ENCODE results near the gene FAM210A.
"Not testable (repeated sequence)": the region's sequence is repeated elsewhere in the genome, so short reads cannot be mapped to it uniquely, and the experiment has no call there.

FAM210A gene

DNA sequence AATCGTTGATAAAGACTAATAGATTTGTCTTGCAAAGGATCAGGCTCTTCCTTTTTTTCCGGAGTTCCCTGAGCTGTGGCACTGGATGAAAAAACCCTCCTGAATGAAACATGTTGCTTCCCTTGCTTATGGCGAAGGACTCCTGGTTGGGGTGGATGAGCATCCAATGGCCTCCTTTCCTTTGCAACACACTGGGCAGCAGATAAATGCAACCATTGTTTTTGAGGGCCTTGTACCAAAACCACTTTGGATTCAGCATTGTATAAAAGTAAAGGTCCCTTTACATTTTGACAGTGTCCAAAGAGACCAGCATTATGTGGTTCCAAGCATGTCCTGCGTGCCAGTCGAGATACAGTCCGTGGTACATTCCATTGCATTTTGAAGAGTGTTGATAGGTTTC is 44.7 kb downstream of the FAM210A start:
- no peak for TF ChIP-seq POLR2A (IDR thresholded peaks at IDR 0.05; ENCODE audit: low read depth, low read length)
- FAIRE-seq (no peak), DNase-seq (ENCODE audit: insufficient read length, low spot score) (no peak)

DNA sequence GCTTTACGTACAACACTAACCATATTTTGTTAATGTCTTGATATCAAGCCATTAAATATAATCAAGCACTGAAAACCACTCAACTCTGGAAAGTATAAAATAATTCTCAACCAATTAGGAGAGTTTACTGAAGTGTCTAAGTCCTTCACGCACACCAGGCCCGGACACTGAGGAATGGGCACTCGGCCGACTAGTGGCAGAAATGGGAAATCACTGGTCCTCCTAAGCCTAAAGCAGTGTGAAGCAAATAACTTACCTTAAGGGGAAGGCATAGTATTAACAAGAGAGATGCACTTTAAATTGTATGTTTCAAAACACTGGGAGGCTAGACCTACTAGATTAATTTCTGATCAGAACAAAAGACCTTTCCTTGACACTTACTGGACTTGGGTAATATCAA is 45.7 kb downstream of the FAM210A start:
- FAIRE-seq (no peak), DNase-seq (ENCODE audit: insufficient read length, low spot score) (no peak)

DNA sequence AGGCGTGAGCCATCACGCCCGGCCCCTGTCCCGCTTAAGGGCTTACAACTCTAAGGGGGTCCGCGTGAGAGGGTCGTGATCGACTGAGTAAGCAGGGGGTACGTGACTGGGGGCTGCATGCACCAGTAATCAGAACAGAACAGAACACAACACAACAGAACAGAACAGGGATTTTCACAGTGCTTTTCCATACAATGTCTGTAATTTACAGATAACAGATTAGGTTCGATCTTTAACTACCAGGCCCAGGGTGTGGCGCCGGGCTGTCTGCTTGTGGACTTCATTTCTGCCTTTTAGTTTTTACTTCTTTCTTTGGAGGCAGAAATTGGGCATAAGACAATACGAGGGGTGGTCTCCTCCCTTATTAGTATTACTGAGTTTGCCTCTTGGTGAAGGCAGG is 49.0 kb downstream of the FAM210A start:
- not testable (repeated sequence) for FAIRE-seq; DNase-seq (ENCODE audit: insufficient read length, low spot score)

More for the DNA sequence above, 45.7 kb downstream of the FAM210A start:
- TF ChIP-seq POLR2A (IDR thresholded peaks at IDR 0.05; ENCODE audit: low read depth, low read length): no peak

DNA sequence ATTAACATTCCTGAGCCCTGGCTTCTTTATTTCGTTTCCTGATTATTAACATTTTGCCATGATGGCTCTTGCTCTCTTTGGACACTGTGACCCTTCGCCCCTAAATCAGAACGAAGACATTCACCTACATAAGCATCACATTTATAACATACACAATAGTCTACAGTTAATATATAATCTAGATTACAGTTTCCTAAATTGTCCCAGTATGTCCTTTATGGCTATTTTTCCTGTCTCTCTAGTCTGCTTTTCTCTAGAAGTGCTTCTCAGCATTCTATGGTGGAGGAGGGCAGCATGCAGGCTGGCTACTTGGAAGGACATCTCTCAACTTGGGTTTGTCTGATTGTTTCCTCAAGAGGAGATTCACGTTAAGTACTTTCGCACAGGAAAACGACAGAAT is 49.9 kb downstream of the FAM210A start:
- FAIRE-seq: no peak
- no peak for DNase-seq (ENCODE audit: insufficient read length, low spot score)

DNA sequence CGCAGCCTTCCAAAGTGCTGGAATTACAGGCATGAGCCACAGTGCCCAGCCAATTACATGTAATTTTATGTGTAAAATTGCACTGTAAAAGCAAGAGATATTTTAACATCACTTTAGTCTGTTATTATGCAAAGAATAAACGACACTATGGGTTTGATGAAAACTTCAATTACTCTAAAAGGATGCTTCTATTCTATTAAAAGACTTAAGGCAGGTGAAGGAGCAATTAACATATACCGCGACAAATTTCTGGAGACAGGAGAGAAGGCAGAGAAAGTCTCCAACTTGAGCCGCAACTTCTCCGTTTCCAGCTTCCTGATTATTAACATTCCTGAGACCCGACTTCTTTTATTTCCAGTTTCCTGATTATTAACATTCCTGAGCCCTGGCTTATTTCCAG is 53.7 kb downstream of the FAM210A start:
- TF ChIP-seq POLR2A (IDR thresholded peaks at IDR 0.05; ENCODE audit: low read depth, low read length): no peak
- no peak for FAIRE-seq

More for the DNA sequence above, 49.9 kb downstream of the FAM210A start:
- no peak for TF ChIP-seq POLR2A (IDR thresholded peaks at IDR 0.05; ENCODE audit: low read depth, low read length)

DNA sequence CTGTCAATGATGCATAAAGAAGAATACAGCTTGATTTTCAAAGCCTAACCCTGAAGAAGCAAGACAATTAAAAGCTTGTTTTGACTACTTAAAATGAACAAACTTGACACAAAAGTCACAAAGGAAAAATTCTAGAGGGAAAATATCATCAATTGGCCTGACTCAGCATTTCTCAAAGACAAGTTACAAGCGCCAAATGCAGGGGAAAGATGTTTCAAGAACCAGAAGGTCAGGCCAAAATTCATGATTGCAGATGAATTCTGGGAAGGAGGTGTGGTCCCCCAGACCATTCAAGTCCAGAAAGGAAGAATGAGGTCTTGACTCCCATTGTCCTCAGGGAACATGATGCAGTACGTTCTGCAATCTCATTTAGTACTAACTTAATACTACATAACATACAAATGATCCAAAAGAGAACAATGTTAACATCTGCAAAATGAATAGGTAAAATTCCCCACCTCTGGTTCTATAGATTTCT is 64.5 kb downstream of the FAM210A start:
- no peak for FAIRE-seq
- no peak for TF ChIP-seq POLR2A (IDR thresholded peaks at IDR 0.05; ENCODE audit: low read depth, low read length)

More for the DNA sequence above, 53.7 kb downstream of the FAM210A start:
- no peak for DNase-seq (ENCODE audit: insufficient read length, low spot score)

DNA sequence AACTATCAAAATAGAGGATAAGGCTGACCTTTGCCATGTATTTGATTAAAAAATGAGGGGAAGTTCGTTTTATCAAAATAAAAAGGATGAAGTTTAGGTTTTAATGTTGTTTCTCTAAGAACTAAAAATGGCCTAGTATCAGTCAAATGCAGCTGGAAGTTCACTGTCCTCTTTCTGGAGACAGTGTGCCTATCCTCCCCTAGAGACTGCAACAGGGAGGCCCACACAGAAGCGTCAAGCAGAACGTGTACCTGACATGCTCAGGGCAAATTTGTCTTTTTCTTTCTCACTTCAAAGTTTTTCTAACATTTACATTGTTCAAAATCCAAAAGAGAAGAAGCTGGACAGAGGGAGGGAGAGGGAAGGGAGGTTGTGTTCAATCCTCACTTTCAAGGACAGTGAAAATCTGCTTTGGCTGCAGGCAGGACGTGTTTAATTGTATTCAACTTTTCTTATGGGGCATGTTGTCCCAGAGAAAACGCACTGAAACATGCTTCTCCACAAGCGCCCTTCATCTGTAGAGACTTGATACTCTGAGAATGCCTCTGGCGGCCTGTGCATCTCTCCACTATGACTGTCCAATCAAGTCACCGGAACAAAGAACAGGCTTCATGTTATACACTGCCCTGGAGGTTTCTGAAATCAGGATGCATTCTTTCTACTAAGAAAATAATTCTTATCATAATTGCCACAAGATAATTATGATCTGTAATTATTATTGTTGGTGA is 65.1 kb downstream of the FAM210A start:
- no peak for TF ChIP-seq POLR2A (IDR thresholded peaks at IDR 0.05; ENCODE audit: low read depth, low read length)
- no peak for DNase-seq (ENCODE audit: insufficient read length, low spot score)
- FAIRE-seq: no peak

More for the DNA sequence above, 64.5 kb downstream of the FAM210A start:
- DNase-seq (ENCODE audit: insufficient read length, low spot score): no peak

DNA sequence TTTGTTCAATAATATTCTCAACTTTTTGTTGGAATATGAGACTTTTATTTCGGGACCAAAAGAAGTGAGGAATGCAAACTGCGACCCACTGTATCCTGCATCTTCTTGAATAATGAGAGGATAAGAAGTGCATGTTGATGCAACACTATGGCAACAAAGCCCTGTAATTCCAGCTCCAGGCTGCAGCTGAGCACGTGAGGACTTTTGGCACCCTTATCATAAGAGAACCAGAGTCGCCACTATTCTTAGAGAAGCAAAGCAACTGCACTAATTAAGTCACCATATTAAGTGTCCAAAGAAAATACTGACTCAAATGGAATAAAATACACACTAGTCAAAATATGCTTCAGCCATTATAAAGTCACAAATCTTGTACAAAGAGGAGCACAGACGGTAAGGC is 65.8 kb downstream of the FAM210A start:
- FAIRE-seq (no peak), DNase-seq (ENCODE audit: insufficient read length, low spot score) (no peak)
- TF ChIP-seq POLR2A (IDR thresholded peaks at IDR 0.05; ENCODE audit: low read depth, low read length): no peak

DNA sequence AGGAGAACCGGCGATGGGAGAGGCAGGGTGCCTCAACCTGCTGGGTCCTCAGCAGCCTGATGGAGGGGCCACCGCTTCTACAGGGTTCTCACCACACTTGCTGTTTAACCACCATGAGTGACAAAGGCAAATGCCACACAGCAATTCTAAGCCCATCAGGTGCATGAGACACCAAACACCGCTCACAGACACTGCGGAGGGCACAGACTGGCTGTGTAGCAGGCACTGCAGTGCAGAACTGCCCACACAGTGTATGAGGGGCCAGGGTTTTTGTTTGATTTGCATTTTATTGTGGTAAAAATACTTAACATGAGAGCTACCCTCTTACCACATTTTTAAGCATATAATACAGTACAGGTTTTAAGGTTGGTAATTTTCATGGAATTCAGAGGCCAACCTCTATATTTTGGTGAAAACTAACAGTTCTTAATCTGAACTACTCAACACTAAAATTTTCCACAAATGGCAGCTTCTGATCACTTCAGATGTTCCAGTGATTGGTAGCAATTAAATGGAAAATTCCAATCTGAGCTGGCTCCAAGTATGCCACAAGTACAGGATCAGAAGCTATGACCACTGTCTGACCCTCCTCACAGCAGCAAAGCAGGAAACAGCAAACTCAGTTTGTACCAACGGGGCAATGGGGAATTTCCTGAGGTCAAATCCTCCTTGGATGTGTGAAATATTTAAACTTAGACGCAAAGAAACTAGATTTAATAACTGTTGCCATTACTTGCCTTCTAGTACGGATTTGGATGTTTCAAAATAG is 67.7 kb downstream of the FAM210A start:
- no peak for TF ChIP-seq POLR2A (IDR thresholded peaks at IDR 0.05; ENCODE audit: low read depth, low read length)
- no peak for DNase-seq (ENCODE audit: insufficient read length, low spot score)
- FAIRE-seq: no peak

DNA sequence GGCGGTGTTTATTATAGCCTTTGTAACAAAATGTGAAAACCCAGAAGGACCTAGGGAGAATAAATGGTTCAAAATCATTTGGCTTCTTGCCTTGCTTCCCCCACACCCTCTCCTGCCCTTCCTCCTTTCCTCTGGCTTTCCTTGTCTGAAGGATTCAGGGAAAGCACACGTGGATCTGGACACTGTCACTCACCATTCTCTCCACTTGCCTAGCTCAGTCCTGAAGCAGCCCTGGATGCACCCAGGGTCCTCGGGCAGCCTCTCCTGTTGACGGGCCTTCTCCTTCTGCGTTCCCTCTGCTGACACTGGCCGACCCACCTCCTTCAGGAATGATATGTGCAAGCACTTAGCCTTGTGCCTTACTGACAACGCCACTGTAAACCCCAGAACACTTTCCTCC is 68.4 kb downstream of the FAM210A start:
- DNase-seq (ENCODE audit: insufficient read length, low spot score): no peak
- FAIRE-seq: no peak

DNA sequence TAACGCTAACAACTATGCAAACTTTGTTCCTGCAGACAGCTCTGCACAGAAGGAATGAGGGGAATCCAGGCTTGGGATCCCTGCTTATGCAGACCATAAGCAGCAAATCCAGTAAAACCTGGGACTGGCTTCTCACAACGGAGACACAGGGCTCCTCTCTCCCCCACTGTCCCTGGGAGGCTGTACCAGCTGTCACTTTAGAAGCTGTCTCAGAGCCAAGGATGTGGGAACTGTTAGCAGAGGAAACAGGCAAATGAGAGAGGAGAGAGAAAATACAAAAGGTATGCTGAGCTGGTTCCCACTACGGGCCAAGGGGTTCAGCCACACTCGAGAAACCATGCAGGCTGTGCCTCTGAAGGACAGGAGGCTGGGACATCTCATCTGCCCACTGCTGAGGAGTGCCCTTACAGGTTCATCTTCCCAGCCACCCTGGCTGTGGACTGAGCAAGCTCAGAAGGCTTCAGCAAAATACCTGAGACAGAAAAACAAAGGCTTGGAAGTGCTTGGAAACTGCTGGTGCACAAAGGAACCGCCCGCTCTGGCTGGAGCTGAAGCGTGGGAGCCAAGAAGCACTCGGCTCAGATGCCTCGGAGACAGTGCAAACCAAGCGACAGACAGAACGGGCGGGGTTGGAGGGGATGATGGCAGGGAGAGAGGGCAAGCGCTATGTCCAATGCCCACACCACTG is 72.5 kb downstream of the FAM210A start:
- DNase-seq (ENCODE audit: insufficient read length, low spot score): no peak
- FAIRE-seq: no peak
- no peak for TF ChIP-seq POLR2A (IDR thresholded peaks at IDR 0.05; ENCODE audit: low read depth, low read length)

More for the DNA sequence above, 68.4 kb downstream of the FAM210A start:
- no peak for TF ChIP-seq POLR2A (IDR thresholded peaks at IDR 0.05; ENCODE audit: low read depth, low read length)

DNA sequence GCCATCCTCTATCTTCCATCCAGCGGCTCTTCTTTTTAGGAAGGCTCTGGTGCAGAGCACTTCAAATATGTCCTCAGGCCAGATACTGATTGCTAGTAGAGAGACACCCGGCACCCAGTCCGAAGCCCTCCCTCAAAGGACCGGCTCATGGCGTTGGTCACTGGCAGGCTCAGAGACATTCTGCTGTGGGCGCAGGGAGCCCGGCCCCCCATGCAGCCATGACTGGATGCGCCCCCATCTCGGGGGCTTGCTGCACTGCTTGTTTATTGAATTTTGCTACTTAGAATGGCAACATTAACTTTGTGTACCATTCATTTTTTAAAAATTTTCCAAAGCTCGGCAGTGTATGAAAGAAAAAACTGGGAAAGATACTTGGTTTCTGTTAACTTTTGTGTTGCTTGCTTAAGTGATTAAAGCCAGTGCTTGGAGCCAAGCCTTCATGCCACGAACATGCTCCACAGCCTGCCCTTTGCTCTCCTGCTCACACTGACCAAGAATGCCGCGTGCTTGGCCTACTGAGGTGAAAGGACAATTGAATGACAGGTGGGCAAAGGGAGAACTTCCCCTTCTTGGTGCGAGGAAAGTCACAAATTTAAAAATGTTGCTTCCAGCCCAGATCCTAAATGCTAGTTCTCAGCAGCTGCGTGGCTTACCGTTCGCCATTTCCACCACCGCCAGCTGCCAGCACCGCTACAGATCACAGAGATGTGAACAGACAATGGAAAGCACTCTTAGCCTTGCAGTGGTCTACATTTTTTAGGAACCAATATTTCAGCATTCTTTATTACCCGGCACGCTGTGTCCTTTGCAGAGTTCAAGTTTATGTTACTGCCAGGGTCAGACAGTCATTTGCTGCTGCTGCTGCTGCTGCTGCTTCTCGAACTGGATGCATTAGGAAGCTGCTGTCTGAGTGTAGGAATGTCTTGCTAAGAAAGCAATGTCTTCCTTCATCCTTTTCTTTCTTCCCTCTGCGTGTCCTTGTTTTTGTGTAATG is 76.7 kb downstream of the FAM210A start:
- no peak for DNase-seq (ENCODE audit: insufficient read length, low spot score)

DNA sequence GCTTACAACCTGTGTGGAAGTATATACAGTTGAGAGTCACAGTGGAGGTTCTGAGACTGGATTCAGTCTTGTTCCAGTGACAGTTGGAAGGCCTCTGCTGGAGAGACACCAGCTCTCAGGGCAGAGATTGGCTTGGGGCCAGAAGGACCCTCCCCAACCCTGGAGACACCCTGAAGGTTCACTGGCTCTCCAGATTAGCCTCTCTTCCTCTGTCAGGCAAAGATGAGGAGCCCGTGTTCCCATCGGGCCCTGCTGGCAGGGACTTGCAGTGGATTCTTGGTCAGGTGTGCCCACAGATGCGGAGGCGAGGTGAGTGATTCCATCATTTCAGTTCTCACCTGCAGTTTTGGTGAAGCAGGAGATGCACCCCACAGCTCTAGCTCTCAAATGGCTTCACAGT is 78.6 kb downstream of the FAM210A start:
- DNase-seq (ENCODE audit: insufficient read length, low spot score) (no peak), FAIRE-seq (no peak)
- TF ChIP-seq POLR2A (IDR thresholded peaks at IDR 0.05; ENCODE audit: low read depth, low read length): no peak

More for the DNA sequence above, 76.7 kb downstream of the FAM210A start:
- TF ChIP-seq POLR2A (IDR thresholded peaks at IDR 0.05; ENCODE audit: low read depth, low read length): no peak
- no peak for FAIRE-seq
